ENCODE data around the gene RXRG. TPM values are rescaled to one million over a fixed set of nuclear protein-coding genes. Genes with fewer than 3 reads are reported as not detected.

RXRG gene
- polyA plus RNA-seq, 1 donor from 2014 or later = 0.78 TPM

GRCh38 chr1:165392634-165393571, 52.0 kb downstream of the RXRG start:
- TF ChIP-seq EP300 (conservative IDR thresholded peaks at IDR 0.05; ENCODE audit: poor library complexity, severe bottlenecking) (no peak), CTCF (IDR thresholded peaks at IDR 0.05; ENCODE audit: poor library complexity, severe bottlenecking) (peak; percentile 96), EZH2 (IDR thresholded peaks at IDR 0.05; ENCODE audit: borderline replicate concordance, insufficient read depth, low read length, poor library complexity, severe bottlenecking) (no peak), REST (IDR thresholded peaks at IDR 0.05; ENCODE audit: borderline replicate concordance) (no peak), TAF1 (IDR thresholded peaks at IDR 0.05; ENCODE audit: low read depth) (no peak), POLR2AphosphoS5 (IDR thresholded peaks at IDR 0.05) (no peak), SMC3 (conservative IDR thresholded peaks at IDR 0.05; ENCODE audit: poor library complexity) (peak; percentile 98), MXI1 (conservative IDR thresholded peaks at IDR 0.05; ENCODE audit: poor library complexity, severe bottlenecking) (no peak), RAD21 (conservative IDR thresholded peaks at IDR 0.05) (peak; percentile 91)
- Histone ChIP-seq H3K9ac (ENCODE audit: low read length) (no peak overlapping the region), H3K4me2 (ENCODE audit: low read length) (no peak overlapping the region), H3K9me3 (ENCODE audit: low read length) (no peaks in the 10 kb centered on the region), H3K4me3 (ENCODE audit: low read length) (peak overlapping the region; percentile 48), H4K20me1 (ENCODE audit: insufficient read depth) (no peaks in the 10 kb centered on the region), H3K36me3 (ENCODE audit: insufficient read depth, low read length) (no peaks in the 10 kb centered on the region), H3K27ac (ENCODE audit: low read length) (no peak overlapping the region), H2AFZ (ENCODE audit: low read depth, low read length) (no peak overlapping the region), H3F3A (ENCODE audit: insufficient read depth, low read length, poor library complexity, severe bottlenecking) (no peaks in the 10 kb centered on the region), H3K27me3 (ENCODE audit: insufficient read depth, low read depth, low read length) (no peaks in the 10 kb centered on the region), H3K9me2 (ENCODE audit: insufficient read depth, low read length) (no peaks in the 10 kb centered on the region), H3K79me2 (replicated peaks; ENCODE audit: insufficient read depth, low read length) (no peaks in the 10 kb centered on the region)

GRCh38 chr1:165389609-165390008, 55.3 kb downstream of the RXRG start:
- Histone ChIP-seq H3K9ac (ENCODE audit: low read length) (no peak overlapping the region), H3K9me2 (ENCODE audit: insufficient read depth, low read length) (no peaks in the 10 kb centered on the region), H2AFZ (ENCODE audit: low read depth, low read length) (no peak overlapping the region), H3F3A (ENCODE audit: insufficient read depth, low read length, poor library complexity, severe bottlenecking) (no peaks in the 10 kb centered on the region), H3K79me2 (replicated peaks; ENCODE audit: insufficient read depth, low read length) (no peaks in the 10 kb centered on the region), H3K9me3 (ENCODE audit: low read length) (no peaks in the 10 kb centered on the region), H3K36me3 (ENCODE audit: insufficient read depth, low read length) (no peaks in the 10 kb centered on the region), H3K4me3 (ENCODE audit: low read length) (no peak overlapping the region), H3K4me2 (ENCODE audit: low read length) (no peak overlapping the region), H3K27ac (ENCODE audit: low read length) (no peak overlapping the region), H4K20me1 (ENCODE audit: insufficient read depth) (no peaks in the 10 kb centered on the region), H3K27me3 (ENCODE audit: insufficient read depth, low read depth, low read length) (no peaks in the 10 kb centered on the region)
- TF ChIP-seq SMC3 (conservative IDR thresholded peaks at IDR 0.05; ENCODE audit: poor library complexity) (no peak), EZH2 (IDR thresholded peaks at IDR 0.05; ENCODE audit: borderline replicate concordance, insufficient read depth, low read length, poor library complexity, severe bottlenecking) (no peak)
